Measurements from ENCODE around the gene PLPP4. TPM values are rescaled to one million over a fixed set of nuclear protein-coding genes. Genes with fewer than 3 reads are reported as not detected.

The PLPP4 gene
- total RNA-seq, 1 donor from 2014 or later: 2.0 TPM

DNA sequence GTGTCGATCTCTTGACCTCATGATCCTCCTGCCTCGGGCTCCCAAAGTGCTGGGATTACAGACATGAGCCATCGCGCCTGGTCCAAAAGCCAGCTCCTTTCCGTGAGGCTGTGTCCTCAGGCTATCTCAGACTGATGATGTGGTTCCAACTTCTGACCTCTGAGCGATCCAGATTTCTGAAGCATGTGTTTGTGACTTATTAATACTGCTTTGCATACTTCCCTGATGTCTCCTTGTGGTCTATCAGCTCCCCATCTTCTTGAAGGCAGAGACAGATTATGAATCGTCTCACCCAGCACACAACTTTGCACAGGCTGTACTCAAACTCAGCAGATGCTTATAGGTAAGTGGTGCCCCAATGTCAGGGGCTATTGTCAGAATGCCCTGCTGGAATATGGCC is 2.0 kb upstream of the PLPP4 start:
- H3K27me3 Mint-ChIP-seq (ENCODE audit: unreplicated experiment): peaks cover 27% of the 10 kb centered on the region
- H3K36me3 Mint-ChIP-seq (ENCODE audit: unreplicated experiment): no peaks in the 10 kb centered on the region
- H3K9me3 Mint-ChIP-seq (ENCODE audit: unreplicated experiment): no peaks in the 10 kb centered on the region
- H3K27ac Mint-ChIP-seq (ENCODE audit: unreplicated experiment): no peak overlapping the region
- peaks cover 20% of the 10 kb centered on the region for H3K4me1 Mint-ChIP-seq (ENCODE audit: unreplicated experiment)
- H3K4me3 Mint-ChIP-seq (ENCODE audit: unreplicated experiment): no peak overlapping the region
- DNase-seq (ENCODE audit: extremely low spot score, unreplicated experiment): no peak
- TF ChIP-seq, protein P1, sequence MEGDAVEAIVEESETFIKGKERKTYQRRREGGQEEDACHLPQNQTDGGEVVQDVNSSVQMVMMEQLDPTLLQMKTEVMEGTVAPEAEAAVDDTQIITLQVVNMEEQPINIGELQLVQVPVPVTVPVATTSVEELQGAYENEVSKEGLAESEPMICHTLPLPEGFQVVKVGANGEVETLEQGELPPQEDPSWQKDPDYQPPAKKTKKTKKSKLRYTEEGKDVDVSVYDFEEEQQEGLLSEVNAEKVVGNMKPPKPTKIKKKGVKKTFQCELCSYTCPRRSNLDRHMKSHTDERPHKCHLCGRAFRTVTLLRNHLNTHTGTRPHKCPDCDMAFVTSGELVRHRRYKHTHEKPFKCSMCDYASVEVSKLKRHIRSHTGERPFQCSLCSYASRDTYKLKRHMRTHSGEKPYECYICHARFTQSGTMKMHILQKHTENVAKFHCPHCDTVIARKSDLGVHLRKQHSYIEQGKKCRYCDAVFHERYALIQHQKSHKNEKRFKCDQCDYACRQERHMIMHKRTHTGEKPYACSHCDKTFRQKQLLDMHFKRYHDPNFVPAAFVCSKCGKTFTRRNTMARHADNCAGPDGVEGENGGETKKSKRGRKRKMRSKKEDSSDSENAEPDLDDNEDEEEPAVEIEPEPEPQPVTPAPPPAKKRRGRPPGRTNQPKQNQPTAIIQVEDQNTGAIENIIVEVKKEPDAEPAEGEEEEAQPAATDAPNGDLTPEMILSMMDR (IDR thresholded peaks at IDR 0.05): no peak

DNA sequence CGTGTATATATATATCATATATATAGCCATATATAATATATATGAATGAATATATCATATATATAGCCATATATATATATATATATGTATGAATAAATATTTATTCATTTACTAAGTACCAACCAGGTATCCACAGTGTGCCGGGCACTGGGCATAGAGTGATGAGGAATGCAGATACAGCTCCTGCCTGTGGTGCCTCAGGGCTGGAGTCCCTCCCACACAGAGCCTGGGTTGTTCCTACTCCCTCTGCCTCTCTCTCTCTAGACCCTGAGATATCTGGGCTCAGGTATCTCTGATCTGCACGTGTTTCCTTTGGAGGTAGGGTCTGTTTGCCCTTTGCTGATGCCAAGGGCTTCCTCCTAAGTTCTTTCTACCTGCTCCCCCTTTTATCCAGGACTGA is 1.4 kb upstream of the PLPP4 start:
- peaks cover 26% of the 10 kb centered on the region for H3K4me1 Mint-ChIP-seq (ENCODE audit: unreplicated experiment)
- H3K9me3 Mint-ChIP-seq (ENCODE audit: unreplicated experiment): no peaks in the 10 kb centered on the region
- no peaks in the 10 kb centered on the region for H3K36me3 Mint-ChIP-seq (ENCODE audit: unreplicated experiment)
- H3K27ac Mint-ChIP-seq (ENCODE audit: unreplicated experiment): no peak overlapping the region
- peak overlapping the region; percentile 84 for H3K4me3 Mint-ChIP-seq (ENCODE audit: unreplicated experiment)
- DNase-seq (ENCODE audit: extremely low spot score, unreplicated experiment): no peak
- TF ChIP-seq, protein P1 (IDR thresholded peaks at IDR 0.05): no peak
- H3K27me3 Mint-ChIP-seq (ENCODE audit: unreplicated experiment): peaks cover 27% of the 10 kb centered on the region

DNA sequence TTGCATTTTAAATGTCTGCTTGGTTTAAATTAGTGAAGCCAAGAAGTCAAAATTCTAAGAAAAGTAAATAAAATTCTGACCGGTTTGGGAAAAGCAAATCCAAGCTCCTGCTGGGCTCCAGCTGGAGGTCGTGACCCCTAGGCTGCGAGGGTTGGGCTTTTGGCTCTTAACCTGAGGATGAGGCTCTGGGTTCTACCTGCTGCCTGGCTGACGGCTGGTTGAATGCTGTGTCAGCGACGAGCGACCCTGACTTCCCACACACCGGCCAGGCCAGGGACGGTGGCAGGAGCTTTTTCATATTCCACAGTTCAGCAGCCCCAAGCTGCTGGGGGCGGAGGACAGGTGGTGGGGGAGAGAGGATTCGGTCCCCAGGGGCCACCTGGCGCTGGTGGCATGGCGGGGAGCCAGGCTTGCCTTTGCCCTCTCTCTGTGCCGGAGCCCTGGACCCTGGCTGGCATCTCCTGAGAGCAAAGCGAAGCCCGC is 843 bp upstream of the PLPP4 start:
- no peaks in the 10 kb centered on the region for H3K9me3 Mint-ChIP-seq (ENCODE audit: unreplicated experiment)
- H3K27me3 Mint-ChIP-seq (ENCODE audit: unreplicated experiment): peaks cover 27% of the 10 kb centered on the region
- DNase-seq (ENCODE audit: extremely low spot score, unreplicated experiment): no peak
- H3K4me3 Mint-ChIP-seq (ENCODE audit: unreplicated experiment): peak overlapping the region; percentile 84
- TF ChIP-seq, protein P1 (IDR thresholded peaks at IDR 0.05): no peak
- H3K4me1 Mint-ChIP-seq (ENCODE audit: unreplicated experiment): peaks cover 32% of the 10 kb centered on the region
- peak overlapping the region; percentile 40 for H3K27ac Mint-ChIP-seq (ENCODE audit: unreplicated experiment)
- H3K36me3 Mint-ChIP-seq (ENCODE audit: unreplicated experiment): no peaks in the 10 kb centered on the region

DNA sequence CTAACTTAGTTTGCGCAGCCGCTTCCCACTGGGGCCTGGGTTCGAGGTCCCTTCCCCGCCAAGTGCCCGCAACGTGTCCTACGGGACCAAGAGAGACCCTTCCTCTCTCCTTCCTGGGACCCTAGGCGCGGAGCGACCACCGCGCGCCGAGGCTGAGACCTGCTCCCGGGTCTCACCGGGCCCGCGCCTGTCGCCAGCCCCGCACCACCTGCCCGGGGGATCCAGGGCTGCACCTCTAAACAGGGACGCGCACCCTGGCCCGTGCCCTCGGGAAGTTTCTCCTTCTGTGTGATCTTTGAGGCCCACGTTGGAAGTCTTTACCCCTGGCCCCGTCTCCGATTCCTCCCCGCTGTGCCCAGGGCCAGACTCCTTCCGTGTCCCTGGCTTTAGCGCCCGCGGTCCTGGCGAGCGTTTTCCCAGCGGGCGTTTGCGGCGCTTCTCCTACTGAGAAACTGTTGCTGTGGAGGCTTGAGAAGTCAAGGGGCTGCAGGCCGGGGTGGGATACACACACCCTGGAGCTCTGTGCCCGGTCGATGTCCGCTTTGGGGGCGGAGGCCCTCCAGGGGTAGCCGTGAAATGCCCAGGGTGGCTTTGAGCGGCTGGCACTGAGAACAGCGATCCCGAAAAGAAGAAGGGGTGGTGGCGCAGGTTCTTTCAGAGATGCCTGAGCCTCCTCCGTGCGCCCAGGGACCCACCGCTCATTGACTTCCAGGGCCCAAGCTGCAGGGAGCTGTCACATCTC is 575 bp downstream of the PLPP4 start:
- Mint-ChIP-seq H3K27me3 (ENCODE audit: unreplicated experiment) (peaks cover 19% of the 10 kb centered on the region), H3K9me3 (ENCODE audit: unreplicated experiment) (no peaks in the 10 kb centered on the region), H3K4me1 (ENCODE audit: unreplicated experiment) (peaks cover 34% of the 10 kb centered on the region), H3K36me3 (ENCODE audit: unreplicated experiment) (no peaks in the 10 kb centered on the region), H3K27ac (ENCODE audit: unreplicated experiment) (no peak overlapping the region), H3K4me3 (ENCODE audit: unreplicated experiment) (peak overlapping the region; percentile 67)
- no peak for DNase-seq (ENCODE audit: extremely low spot score, unreplicated experiment)
- TF ChIP-seq, protein P1 (IDR thresholded peaks at IDR 0.05): no peak

DNA sequence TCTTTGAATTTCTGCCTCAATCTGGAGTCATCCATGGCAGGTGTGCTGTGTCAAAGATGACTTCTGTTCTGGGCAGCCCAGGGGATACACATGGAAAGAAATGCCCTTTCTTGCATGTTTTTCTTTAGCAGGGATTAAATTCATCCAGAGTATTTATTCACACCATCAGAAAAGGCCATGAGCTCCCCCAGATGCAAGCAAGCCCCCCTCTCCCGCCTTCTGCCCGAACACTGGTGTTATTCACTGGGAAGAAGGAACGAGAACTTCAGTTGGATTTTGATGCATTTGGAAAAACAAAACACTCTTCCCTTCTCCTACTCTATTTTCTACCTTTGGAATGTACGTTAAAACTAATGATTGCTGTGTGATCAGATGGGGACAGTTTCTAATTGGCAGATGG is 1.4 kb downstream of the PLPP4 start:
- TF ChIP-seq, protein P1 (IDR thresholded peaks at IDR 0.05): no peak
- H3K4me1 Mint-ChIP-seq (ENCODE audit: unreplicated experiment): peaks cover 34% of the 10 kb centered on the region
- no peak overlapping the region for H3K27ac Mint-ChIP-seq (ENCODE audit: unreplicated experiment)
- H3K9me3 Mint-ChIP-seq (ENCODE audit: unreplicated experiment): no peaks in the 10 kb centered on the region
- H3K36me3 Mint-ChIP-seq (ENCODE audit: unreplicated experiment): no peaks in the 10 kb centered on the region
- DNase-seq (ENCODE audit: extremely low spot score, unreplicated experiment): no peak
- H3K27me3 Mint-ChIP-seq (ENCODE audit: unreplicated experiment): peaks cover 15% of the 10 kb centered on the region
- H3K4me3 Mint-ChIP-seq (ENCODE audit: unreplicated experiment): peak overlapping the region; percentile 67

Data from osteocyte (in vitro differentiated cells).